K562 (cell line): ENCODE results near the gene NUP153. TPM values are rescaled to one million over a fixed set of nuclear protein-coding genes. Genes with fewer than 3 reads are reported as not detected.

Experiments
- ATAC-seq: fragments of 200-7000 bp; cut with Tn5 transposase; 3 replicates; pipeline ENCODE4 v1.9.1; 2020; ENCODE audit warnings: moderate library complexity
- BruUV-seq: library from RNA; stranded (reverse); fragments of 400-500 nt; replicated peaks from 2 replicates; lab custom pipeline; 2021; lab: Mats Ljungman, UMichigan
- CTCF ChIA-PET: fragments of 300-600 bp; formaldehyde crosslinking; extraction: SDS; loops from one replicate; lab custom pipeline; 2021; ENCODE audit warnings: low intra/inter-chr PET ratio; lab: Yijun Ruan, JAX
- POLR2A ChIA-PET: fragments of 300-600, 350-650 bp; sonication (Branson Sonifier 250); formaldehyde crosslinking; extraction: SDS; loops from one replicate; lab custom pipeline; 2021; ENCODE audit warnings: antibody characterized with exemption, inconsistent platforms; lab: Yijun Ruan, JAX
- DNase-seq, 4 experiments: peaks; one replicate each; pipeline versions ENCODE4 v3.0.0 to v3.0.0-alpha.2; 2011 to 2018; ENCODE audit warnings: low spot score in 3 of 4, mixed read lengths in 3 of 4; ENCODE audit errors: extremely low read depth in 1 of 4
- FAIRE-seq: peaks from 2 replicates; lab custom pipeline; 2011; peaks lifted over from hg19 to GRCh38; lab: Jason Lieb, UNC
- H2AFZ ChIP-seq: 2 replicates; pipeline ENCODE4 v1.6.0; 2011; ENCODE audit warnings: low read depth, low read length, control low read depth, inconsistent platforms
- H3K27ac ChIP-seq: fragments of 200-600 bp; 3 replicates; pipeline ENCODE4 v1.8.0; 2011; ENCODE audit warnings: low read depth, mild to moderate bottlenecking, control low read depth, inconsistent platforms, low read length, moderate library complexity, mixed read lengths; ENCODE audit errors: extremely low read depth
- H3K27me3 ChIP-seq, 2 experiments: fragments of 300-600 bp in 1 of 2; 2 replicates in 1 of 2; 3 replicates in 1 of 2; pipeline versions ENCODE4 v1.6.0 to v1.8.0; 2011; ENCODE audit warnings: inconsistent platforms in 2 of 2, low read length in 2 of 2, mild to moderate bottlenecking in 1 of 2, mixed read lengths in 1 of 2, moderate library complexity in 1 of 2; ENCODE audit not compliant: control insufficient read depth in 2 of 2, insufficient read depth in 2 of 2
- H3K36me3 ChIP-seq: fragments of 300-600 bp; 3 replicates; pipeline ENCODE4 v1.8.0; 2011; ENCODE audit warnings: mild to moderate bottlenecking, low read length, inconsistent platforms; ENCODE audit not compliant: control insufficient read depth, insufficient read depth
- H3K4me1 ChIP-seq, 2 experiments: fragments of 200-600 bp in 1 of 2; replicated peaks in 1 of 2; 2 replicates in 1 of 2; 3 replicates in 1 of 2; pipeline versions ENCODE4 v1.5.1 to v1.8.0; 2011; ENCODE audit warnings: inconsistent platforms in 2 of 2, low read length in 2 of 2, mild to moderate bottlenecking in 1 of 2, mixed read lengths in 1 of 2, moderate library complexity in 1 of 2; ENCODE audit not compliant: control insufficient read depth in 2 of 2, insufficient read depth in 2 of 2
- H3K4me2 ChIP-seq: 2 replicates; pipeline ENCODE4 v1.6.1; 2011; ENCODE audit warnings: low read length, control low read depth, inconsistent platforms, mixed read lengths; ENCODE audit not compliant: insufficient read depth
- H3K4me3 ChIP-seq: fragments of 200-600 bp; sonication (generic), shearing (Covaris generic); 2 replicates; pipeline ENCODE4 v1.5.1; 2016; ENCODE audit warnings: control low read depth, inconsistent platforms
- H3K79me2 ChIP-seq: fragments of 200-600 bp; 3 replicates; pipeline ENCODE4 v1.8.0; 2011; ENCODE audit warnings: low read length, inconsistent platforms; ENCODE audit not compliant: control insufficient read depth, insufficient read depth
- H3K9ac ChIP-seq, 2 experiments: 2 replicates each; pipeline versions ENCODE4 v1.6.0 to v1.6.1; 2011; ENCODE audit warnings: low read depth in 2 of 2, low read length in 2 of 2, control low read depth in 1 of 2, inconsistent platforms in 1 of 2, mild to moderate bottlenecking in 1 of 2, mixed read lengths in 1 of 2; ENCODE audit not compliant: insufficient read depth in 1 of 2
- H3K9me1 ChIP-seq: one replicate; pipeline ENCODE4 v1.6.0; 2011; ENCODE audit warnings: inconsistent platforms, mild to moderate bottlenecking, low read length, moderate library complexity; ENCODE audit not compliant: control insufficient read depth, insufficient read depth
- H3K9me3 ChIP-seq: replicated peaks from 2 replicates; pipeline ENCODE4 v1.5.1; 2011; ENCODE audit warnings: low read depth, low read length, inconsistent platforms; ENCODE audit not compliant: control insufficient read depth, insufficient read depth
- H4K20me1 ChIP-seq: replicated peaks from 2 replicates; pipeline ENCODE4 v1.6.1; 2011; ENCODE audit warnings: low read length, inconsistent platforms, mixed read lengths; ENCODE audit not compliant: control insufficient read depth, insufficient read depth
- BCL6 ChIP-seq: fragments of 250-450 bp; sonication (Bioruptor Pico); IDR thresholded peaks from 2 replicates; pipeline ENCODE4 v1.4.0; 2020
- C11orf30 ChIP-seq: fragments of 450-650 bp; IDR thresholded peaks from 2 replicates; pipeline ENCODE4 v1.6.1; 2016; ENCODE audit warnings: low read depth, mild to moderate bottlenecking
- CAMTA2 ChIP-seq: fragments of 250-450 bp; sonication (Bioruptor Pico); conservative IDR thresholded peaks from 2 replicates; pipeline ENCODE4 v1.5.1; 2022
- DPF2 ChIP-seq: fragments of 450-650 bp; IDR thresholded peaks from 2 replicates; pipeline ENCODE4 v1.6.1; 2016
- E2F3 ChIP-seq: fragments of 250-450 bp; sonication (Bioruptor Pico); IDR thresholded peaks from 2 replicates; pipeline ENCODE4 v1.4.0; 2020; ENCODE audit warnings: mild to moderate bottlenecking
- ETV6 ChIP-seq, 3 experiments: fragments of 150-350 bp in 1 of 3; sonication (generic) in 1 of 3; formaldehyde crosslinking in 1 of 3; IDR thresholded peaks; 2 replicates each; pipeline versions ENCODE4 v1.6.1 to v1.8.0; 2014 to 2022; ENCODE audit warnings: borderline replicate concordance in 2 of 3, low read depth in 2 of 3, antibody characterized with exemption in 1 of 3, low read length in 1 of 3, mild to moderate bottlenecking in 1 of 3, missing genetic modification reagents in 1 of 3
- GTF3C2 ChIP-seq: IDR thresholded peaks from 3 replicates; pipeline ENCODE4 v1.6.1; 2011; ENCODE audit warnings: borderline replicate concordance, mild to moderate bottlenecking, moderate library complexity; ENCODE audit not compliant: insufficient read length; ENCODE audit errors: extremely low read depth
- HMGN3 ChIP-seq: IDR thresholded peaks from 2 replicates; pipeline ENCODE4 v1.6.1; 2011; ENCODE audit warnings: borderline replicate concordance, low read depth, mild to moderate bottlenecking, mixed read lengths, low read length; ENCODE audit not compliant: insufficient read length; ENCODE audit errors: extremely low read depth
- KLF10 ChIP-seq: fragments of 250-450 bp; sonication (Bioruptor Pico); IDR thresholded peaks from 2 replicates; pipeline ENCODE4 v1.6.1; 2021; ENCODE audit warnings: matching md5 sums
- MAFF ChIP-seq: IDR thresholded peaks from 2 replicates; pipeline ENCODE4 v1.6.1; 2012; ENCODE audit warnings: low read length, improper control_type of control experiment
- MAFG ChIP-seq: fragments of 450-650 bp; conservative IDR thresholded peaks from 2 replicates; pipeline ENCODE4 v1.6.1; 2016; ENCODE audit warnings: missing genetic modification characterization, missing compliant biosample characterization
- MAFK ChIP-seq: IDR thresholded peaks from 2 replicates; pipeline ENCODE4 v1.6.1; 2011; ENCODE audit warnings: low read length, improper control_type of control experiment
- MEIS2 ChIP-seq: fragments of 450-650 bp; IDR thresholded peaks from 2 replicates; pipeline ENCODE4 v1.6.1; 2014; ENCODE audit warnings: mild to moderate bottlenecking; ENCODE audit not compliant: partially characterized antibody
- NFE2 ChIP-seq: IDR thresholded peaks from 2 replicates; pipeline ENCODE4 v1.6.1; 2014; ENCODE audit warnings: antibody characterized with exemption, low read depth
- NFE2L1 ChIP-seq: fragments of 450-650 bp; IDR thresholded peaks from 2 replicates; pipeline ENCODE4 v1.6.1; 2016; ENCODE audit warnings: missing genetic modification characterization, low read depth, mild to moderate bottlenecking, missing compliant biosample characterization, moderate library complexity, borderline replicate concordance
- NFXL1 ChIP-seq: fragments of 450-650 bp; formaldehyde crosslinking; IDR thresholded peaks from 2 replicates; pipeline ENCODE4 v1.4.0; 2021; ENCODE audit warnings: mild to moderate bottlenecking
- NUFIP1 ChIP-seq: fragments of 450-650 bp; IDR thresholded peaks from 2 replicates; pipeline ENCODE4 v1.6.1; 2018; ENCODE audit not compliant: partially characterized antibody
- PTBP1 ChIP-seq: fragments of 200-400 bp; formaldehyde crosslinking; IDR thresholded peaks from 2 replicates; pipeline ENCODE4 v1.6.1; 2017; ENCODE audit warnings: low read depth, low read length
- RBM14 ChIP-seq: fragments of 200-400 bp; formaldehyde crosslinking; IDR thresholded peaks from 2 replicates; pipeline ENCODE4 v1.6.1; 2018; ENCODE audit warnings: low read depth, mild to moderate bottlenecking, low read length, moderate library complexity, borderline replicate concordance; ENCODE audit not compliant: insufficient read depth
- RHOXF2B ChIP-seq: fragments of 250-450 bp; sonication (Bioruptor Pico); conservative IDR thresholded peaks from 2 replicates; pipeline ENCODE4 v1.5.1; 2021
- ZC3H4 ChIP-seq: sonication (generic); formaldehyde crosslinking; IDR thresholded peaks from 2 replicates; pipeline ENCODE4 v1.9.0; 2021; ENCODE audit warnings: missing genetic modification reagents, borderline replicate concordance
- ZNF274 ChIP-seq: IDR thresholded peaks from 2 replicates; pipeline ENCODE4 v1.6.1; 2011; ENCODE audit warnings: low read depth, mild to moderate bottlenecking, low read length, moderate library complexity, borderline replicate concordance
- ZNF316 ChIP-seq: fragments of 450-650 bp; IDR thresholded peaks from 2 replicates; pipeline ENCODE4 v1.6.1; 2016
- ZNF79 ChIP-seq: fragments of 250-450 bp; sonication (Bioruptor Pico); IDR thresholded peaks from 2 replicates; pipeline ENCODE4 v1.4.0; 2020; ENCODE audit warnings: low read depth, mild to moderate bottlenecking, moderate library complexity
- WGBS: fragments of 100-300 bp; shearing (Covaris generic); methylation state at CpG from one replicate; pipeline ENCODE4 v1.1.6; 2016; ENCODE audit warnings: low coverage, mixed read lengths; ENCODE audit not compliant: insufficient coverage; ENCODE audit errors: missing lambda C conversion rate; 5-methylcytosine and 5-hydroxymethylcytosine counted together
- in situ Hi-C: fragments of 300-500 bp; cut with MboI; formaldehyde crosslinking; loops from 4 replicates; pipeline ENCODE4 v1.15.0; 2018; ENCODE audit warnings: inconsistent platforms, mixed read lengths
- intact Hi-C: fragments of 100-400 bp; cut with micrococcal nuclease; formaldehyde crosslinking; loops from 2 replicates; pipeline ENCODE4 v1.14.2; 2022
- polyA plus RNA-seq, 8 experiments: library from polyadenylated mRNA; depleted of rRNA in 4 of 8; stranded (reverse) in 5 of 8; unstranded in 3 of 8; fragments of >200 nt; fragmentation: Nextera tagmentation in 2 of 8; fragmentation: Illumina TruSeq in 1 of 8; extraction: Ambion mirVana in 2 of 8; extraction: Trizol in 1 of 8; gene quantifications; 2 replicates each; pipeline versions ENCODE4 v1.2.1 to v1.2.3, GENCODE V29; 2011 to 2014; ENCODE audit warnings: inconsistent platforms in 1 of 8, missing spikeins in 1 of 8
- total RNA-seq, 7 experiments: library from RNA; depleted of rRNA in 6 of 7; stranded (reverse); fragments of >200 nt in 6 of 7; fragmentation: Illumina TruSeq in 2 of 7; extraction: Trizol in 2 of 7; gene quantifications; 2 replicates each; pipeline versions ENCODE4 v1.2.1 to v1.2.3, GENCODE V29; 2011 to 2021; ENCODE audit warnings: low replicate concordance in 1 of 7

NUP153 gene
- total and polyA plus RNA-seq, 9 of the 15 experiments (the other 6 are each of a cell fraction or from before 2014, with no cell fraction given): 21.9 to 110 (median 84.8) TPM

- Histone ChIP-seq H4K20me1 (0 out of 2 replicates have a peak, but pooled peaks cover 9% of the 10 kb centered on the region), H2AFZ (no peak overlapping the region), H3K4me2 (no peak overlapping the region), H3K27me3 (no peaks in the 10 kb centered on the region), H3K27ac (no peak overlapping the region), H3K9ac (no peak overlapping the region), H3K4me3 (no peak overlapping the region), H3K4me1 (no peaks in the 10 kb centered on the region; a peak in 1 of 5 replicates), H3K9me3 (no peaks in the 10 kb centered on the region), H3K36me3 (peaks cover 94% of the 10 kb centered on the region), H3K79me2 (peaks cover 80% of the 10 kb centered on the region), H3K9me1 (no peaks in the 10 kb centered on the region)
- in situ Hi-C loops (no loop called here), intact Hi-C loops (no loop called here)
- no TSS peak for BruUV-seq
- ChIA-PET CTCF (interaction anchor here (0.6 kb wide), 1 partner anchor 19 kb away, joined by 5 read pairs; no protein-coding TSS in a partner anchor), POLR2A (interaction anchor here (0.9 kb wide), 1 partner anchor 21 kb away, joined by 3 read pairs; no protein-coding TSS in a partner anchor)
- FAIRE-seq (no peak), DNase-seq (no peak), ATAC-seq (no peak; the same call in 2 of the 3 replicates)
- 84% methylated on average over 4 of the region's 4 CpGs for WGBS
- TF ChIP-seq PTBP1 (no peak), MEIS2 (peak; percentile 50), RHOXF2B (no peak), ZNF316 (peak; percentile 84), NFE2L1 (tag) (peak; percentile 83), ZNF274 (no peak), ZC3H4 (CRISPR knock-in tag) (no peak), KLF10 (no peak), NUFIP1 (no peak), CAMTA2 (CRISPR knock-in tag) (no peak), BCL6 (no peak), RBM14 (no peak), ZNF79 (CRISPR knock-in tag) (no peak), NFXL1 (CRISPR knock-in tag) (no peak), MAFG (peak; percentile 94), MAFF (peak; percentile 65; the same call in 1 of the 2 replicates), E2F3 (CRISPR knock-in tag) (no peak), ETV6 (IDR thresholded peaks at IDR 0.05; ENCODE audit: borderline replicate concordance in 1 of 2, low read depth in 2 of 2, low read length in 1 of 2) (no peak), ETV6 (CRISPR knock-in tag; IDR thresholded peaks at IDR 0.05; ENCODE audit: borderline replicate concordance) (no peak), C11orf30 (peak; percentile 70), NFE2 (peak; percentile 59; the same call in 1 of the 2 replicates), DPF2 (peak; percentile 56), MAFK (peak; percentile 15; the same call in 1 of the 2 replicates), HMGN3 (no peak), GTF3C2 (no peak)
Observed at GRCh38 chr6:17635568-17635967, 71.2 kb downstream of the NUP153 start.
